Right lobe of liver (tissue), 6 donors: ENCODE measurements around the gene TMEM38B. TPM values are rescaled to one million over a fixed set of nuclear protein-coding genes. Genes with fewer than 3 reads are reported as not detected.

Experiments
- ATAC-seq, 4 donors: fragments of 200-7000 bp; cut with Tn5 transposase; one replicate each; pipeline ENCODE4 v1.9.1; 2020; ENCODE audit warnings: mild to moderate bottlenecking in 4 of 4, moderate library complexity in 4 of 4
- DNase-seq, 3 donors: peaks; one replicate each; pipeline ENCODE4 v3.0.0-alpha.2; 2020
- H3K27ac ChIP-seq, 3 donors: fragments of 200-600 bp; one replicate each; pipeline ENCODE4 v1.8.0; 2022
- H3K27me3 ChIP-seq, 2 donors: fragments of 200-600 bp; one replicate each; pipeline ENCODE4 v1.8.0; 2022
- H3K36me3 ChIP-seq, 4 donors: fragments of 200-600 bp; sonication (generic) in 1 of 4; one replicate each; pipeline versions ENCODE4 v1.5.1 to v1.8.0; 2017 to 2022; ENCODE audit warnings: control low read depth in 1 of 4
- H3K4me1 ChIP-seq, 4 donors: fragments of 200-600 bp; sonication (generic) in 1 of 4; one replicate each; pipeline versions ENCODE4 v1.5.1 to v1.8.0; 2017 to 2022; ENCODE audit warnings: control low read depth in 1 of 4
- H3K4me3 ChIP-seq, 3 donors: fragments of 200-600 bp; one replicate each; pipeline ENCODE4 v1.8.0; 2022
- H3K9me3 ChIP-seq, 4 donors: fragments of 200-600 bp; sonication (generic) in 1 of 4; one replicate each; pipeline versions ENCODE4 v1.5.1 to v1.8.0; 2017 to 2022; ENCODE audit warnings: control low read depth in 1 of 4
- POLR2A ChIP-seq: fragments of 450-650 bp; IDR thresholded peaks from one replicate; pipeline ENCODE4 v1.6.1; 2017; ENCODE audit warnings: antibody characterized with exemption, mild to moderate bottlenecking
- WGBS: methylation state at CpG from one replicate; pipeline ENCODE4 v1.1.6; 2018; ENCODE audit warnings: low coverage, low lambda C conversion rate; ENCODE audit not compliant: insufficient coverage; ENCODE audit errors: missing lambda C conversion rate; 5-methylcytosine and 5-hydroxymethylcytosine counted together
- intact Hi-C, 2 donors: fragments of 100-400 bp; cut with DNase I; formaldehyde crosslinking; loops; one replicate each; pipeline versions ENCODE4 v1.11.2 to v1.14.1; 2022
- total RNA-seq, 6 experiments: library from RNA; depleted of rRNA in 2 of 6; stranded (reverse); fragments of >200 nt in 2 of 6; fragmentation: NEBNext Ultra II Directional in 3 of 6; extraction: Animal tissue kit (Norgen Biotek cat#: 25700) in 3 of 6; gene quantifications; one replicate each; pipeline versions ENCODE4 v1.1.0 to v1.2.4, GENCODE V29; 2016 to 2023
- TF ChIP-seq, protein P1 (sequence below), 4 donors: fragments of 200-600 bp in 3 of 4; fragments of 450-650 bp in 1 of 4; IDR thresholded peaks; one replicate each; pipeline versions ENCODE4 v1.5.1 to v1.8.0; 2016 to 2022; ENCODE audit warnings: antibody characterized with exemption in 4 of 4, mild to moderate bottlenecking in 2 of 4
- donor health status: DM: no; HTN: yes; CAD: no.
- donor health status: DM: no; HTN: no; CAD: no.
- donor health status: DM: no; HTN: no; CAD: no.
- donor health status: DM: no; HTN: yes; CAD: no.
- donor health status: DM: no; HTN: yes; CAD: no.

TMEM38B gene
- total RNA-seq, 6 experiments from 2014 or later: 9.5 to 16.9 (median 11.9) TPM

DNA sequence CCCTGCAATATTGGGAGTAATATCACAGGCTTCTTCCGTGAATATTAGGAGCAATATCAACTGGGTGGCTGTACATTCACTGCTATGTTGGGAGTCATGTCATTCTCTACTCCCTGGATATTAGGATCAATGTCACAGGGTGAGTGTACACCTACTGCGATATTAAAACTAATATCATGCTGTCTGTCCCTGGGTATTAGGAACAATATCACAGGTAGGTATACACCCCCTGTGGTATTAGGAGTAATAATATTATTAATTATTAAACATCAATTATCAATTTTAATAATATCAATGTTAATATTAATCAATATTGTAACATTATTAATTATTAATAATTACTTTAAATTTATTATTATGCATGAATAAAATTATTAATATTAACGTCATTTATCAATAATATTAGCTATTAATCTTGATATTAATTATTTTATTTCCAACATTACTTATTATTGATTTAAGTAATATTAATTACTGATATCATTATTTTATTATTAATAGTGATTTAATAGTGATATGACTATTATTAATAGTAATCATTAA, 121.9 kb downstream of the TMEM38B start:
- ATAC-seq (no peak), DNase-seq (no peak)
- H3K27me3 ChIP-seq: no peaks in the 10 kb centered on the region
- TF ChIP-seq, protein P1, sequence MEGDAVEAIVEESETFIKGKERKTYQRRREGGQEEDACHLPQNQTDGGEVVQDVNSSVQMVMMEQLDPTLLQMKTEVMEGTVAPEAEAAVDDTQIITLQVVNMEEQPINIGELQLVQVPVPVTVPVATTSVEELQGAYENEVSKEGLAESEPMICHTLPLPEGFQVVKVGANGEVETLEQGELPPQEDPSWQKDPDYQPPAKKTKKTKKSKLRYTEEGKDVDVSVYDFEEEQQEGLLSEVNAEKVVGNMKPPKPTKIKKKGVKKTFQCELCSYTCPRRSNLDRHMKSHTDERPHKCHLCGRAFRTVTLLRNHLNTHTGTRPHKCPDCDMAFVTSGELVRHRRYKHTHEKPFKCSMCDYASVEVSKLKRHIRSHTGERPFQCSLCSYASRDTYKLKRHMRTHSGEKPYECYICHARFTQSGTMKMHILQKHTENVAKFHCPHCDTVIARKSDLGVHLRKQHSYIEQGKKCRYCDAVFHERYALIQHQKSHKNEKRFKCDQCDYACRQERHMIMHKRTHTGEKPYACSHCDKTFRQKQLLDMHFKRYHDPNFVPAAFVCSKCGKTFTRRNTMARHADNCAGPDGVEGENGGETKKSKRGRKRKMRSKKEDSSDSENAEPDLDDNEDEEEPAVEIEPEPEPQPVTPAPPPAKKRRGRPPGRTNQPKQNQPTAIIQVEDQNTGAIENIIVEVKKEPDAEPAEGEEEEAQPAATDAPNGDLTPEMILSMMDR (IDR thresholded peaks at IDR 0.05): no peak
- no peak for TF ChIP-seq POLR2A
- H3K36me3 ChIP-seq: no peaks in the 10 kb centered on the region
- no peaks in the 10 kb centered on the region for H3K9me3 ChIP-seq
- intact Hi-C loops: no loop called here
- no peak overlapping the region for H3K4me3 ChIP-seq
- 78% methylated on average over 3 of the region's 3 CpGs for WGBS
- no peaks in the 10 kb centered on the region for H3K4me1 ChIP-seq
- H3K27ac ChIP-seq: no peak overlapping the region

DNA sequence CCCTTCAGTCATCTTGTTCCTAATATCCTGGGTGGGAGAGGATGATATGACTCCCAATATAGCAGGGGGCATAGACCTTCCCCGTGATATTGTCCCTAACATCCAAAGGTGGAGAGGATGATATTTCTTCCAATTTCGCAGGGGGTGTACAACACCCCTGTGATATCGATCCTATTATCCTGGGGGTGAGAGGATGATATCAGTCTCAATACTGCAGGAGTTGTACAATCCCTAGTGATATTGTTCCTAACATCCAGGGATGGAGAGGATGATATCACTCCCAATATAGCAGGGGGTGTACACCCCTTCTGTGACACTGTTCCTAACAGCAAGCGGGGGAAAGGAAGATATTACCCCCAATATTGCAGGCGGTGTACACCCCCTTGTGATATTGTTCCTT, 122.6 kb downstream of the TMEM38B start:
- no peak for ATAC-seq
- H3K27me3 ChIP-seq: no peaks in the 10 kb centered on the region
- 91% methylated on average over 4 of the region's 5 CpGs for WGBS

DNA sequence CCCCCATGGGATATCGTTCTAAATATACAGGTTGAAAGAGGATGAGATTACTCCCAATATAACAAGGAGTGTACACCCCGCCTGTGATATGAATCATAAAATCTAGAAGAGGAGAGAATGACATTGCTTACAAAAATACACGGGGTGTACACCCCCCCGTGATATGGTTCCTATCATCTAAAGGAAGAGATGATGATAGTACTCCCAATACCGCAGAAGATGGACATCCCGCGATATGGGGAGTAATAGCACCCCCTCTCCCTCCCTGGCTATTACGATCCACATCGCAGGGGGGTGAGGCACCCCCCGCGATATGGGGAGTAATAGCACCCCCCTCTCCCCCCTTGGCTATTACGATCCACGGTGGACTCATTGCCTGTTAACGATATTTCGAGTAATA, 124.6 kb downstream of the TMEM38B start:
- intact Hi-C loops: no loop called here
- Histone ChIP-seq H3K27ac (no peak overlapping the region), H3K9me3 (no peaks in the 10 kb centered on the region), H3K27me3 (no peaks in the 10 kb centered on the region), H3K4me1 (no peaks in the 10 kb centered on the region), H3K4me3 (no peak overlapping the region), H3K36me3 (no peaks in the 10 kb centered on the region)
- TF ChIP-seq POLR2A: no peak
- TF ChIP-seq, protein P1 (IDR thresholded peaks at IDR 0.05): no peak
- DNase-seq (no peak), ATAC-seq (no peak)
- 83% methylated on average over 9 of the region's 15 CpGs for WGBS

More for the DNA sequence above, 122.6 kb downstream of the TMEM38B start:
- Histone ChIP-seq H3K4me3 (no peak overlapping the region), H3K9me3 (no peaks in the 10 kb centered on the region), H3K4me1 (no peaks in the 10 kb centered on the region), H3K27ac (no peak overlapping the region), H3K36me3 (no peaks in the 10 kb centered on the region)
- no peak for TF ChIP-seq POLR2A
- TF ChIP-seq, protein P1 (IDR thresholded peaks at IDR 0.05): no peak
- intact Hi-C loops: no loop called here
- no peak for DNase-seq

DNA sequence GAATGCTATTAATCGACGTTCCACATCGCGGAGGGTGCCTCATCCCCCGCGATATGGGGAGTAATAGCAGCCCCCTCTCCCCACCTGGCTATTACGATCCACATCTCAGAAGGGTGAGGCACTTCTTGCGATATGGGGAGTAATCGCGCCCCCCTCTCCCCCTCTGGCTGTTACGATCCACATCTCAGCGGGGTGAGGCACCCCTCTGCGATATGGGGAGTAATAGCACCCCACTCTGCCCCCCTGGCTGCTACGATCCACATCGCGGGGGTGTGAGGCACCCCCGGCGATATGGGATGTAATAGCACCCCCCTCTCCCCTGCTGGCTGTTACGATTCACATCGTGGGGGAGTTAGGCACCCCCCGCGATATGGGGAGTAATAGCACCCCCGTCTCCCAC, 128.5 kb downstream of the TMEM38B start:
- no peak for DNase-seq
- Histone ChIP-seq H3K4me1 (no peaks in the 10 kb centered on the region), H3K27me3 (no peaks in the 10 kb centered on the region), H3K36me3 (peaks cover 0 to 1% (median 0%) of the 10 kb centered on the region in 4 donors), H3K27ac (no peak overlapping the region), H3K9me3 (no peaks in the 10 kb centered on the region), H3K4me3 (no peak overlapping the region)
- intact Hi-C loops: no loop called here
- no peak for ATAC-seq
- 76% methylated on average over 8 of the region's 23 CpGs for WGBS
- TF ChIP-seq, protein P1 (IDR thresholded peaks at IDR 0.05): no peak
- TF ChIP-seq POLR2A: no peak

Other genes with a start within 250 kb of the TMEM38B start
- 1 to 10 TPM in 5 of 6 experiments, under 1 TPM in 1; 0.46 to 2.0 (median 1.3) TPM for gene FSD1L, start 246.5 kb upstream of the TMEM38B start, total RNA-seq
- gene FKTN, start 136.4 kb upstream of the TMEM38B start, total RNA-seq: 1 to 10 TPM; 4.5 to 9.8 (median 7.2) TPM
- gene TAL2, start 32.1 kb upstream of the TMEM38B start, total RNA-seq: under 1 TPM in 2 of 6 experiments, not detected in 4; 0.49 to 0.56 TPM